ENCODE measurements around the gene MAP2K1.
"Not testable (repeated sequence)": the region's sequence is repeated elsewhere in the genome, so short reads cannot be mapped to it uniquely, and the experiment has no call there.

MAP2K1 gene

DNA sequence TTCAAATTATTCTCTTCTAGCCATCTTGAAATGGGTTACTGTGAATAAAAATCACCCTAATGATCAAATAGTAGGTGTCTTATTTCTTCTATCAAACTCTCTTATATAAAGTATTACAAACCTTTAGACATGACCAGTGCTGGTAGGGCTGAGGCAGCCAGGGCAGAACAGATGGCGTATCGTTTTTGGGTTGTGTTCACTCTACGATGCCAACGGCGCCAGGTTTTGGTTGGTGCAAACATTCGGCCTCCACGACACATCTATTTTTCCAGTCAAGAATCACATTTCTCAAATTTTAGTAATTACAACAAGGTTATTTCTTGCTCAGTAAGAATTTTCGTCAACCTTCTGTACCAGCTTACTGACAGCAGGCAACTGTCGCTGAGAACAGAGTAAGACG is 115.8 kb downstream of the MAP2K1 start:
- TF ChIP-seq EZH2 (optimal IDR thresholded peaks at IDR 0.05; ENCODE audit: low read depth, low read length) (no peak), EZH2phosphoT487 (IDR thresholded peaks at IDR 0.05; ENCODE audit: low read length) (no peak)
- TF ChIP-seq, protein P1, sequence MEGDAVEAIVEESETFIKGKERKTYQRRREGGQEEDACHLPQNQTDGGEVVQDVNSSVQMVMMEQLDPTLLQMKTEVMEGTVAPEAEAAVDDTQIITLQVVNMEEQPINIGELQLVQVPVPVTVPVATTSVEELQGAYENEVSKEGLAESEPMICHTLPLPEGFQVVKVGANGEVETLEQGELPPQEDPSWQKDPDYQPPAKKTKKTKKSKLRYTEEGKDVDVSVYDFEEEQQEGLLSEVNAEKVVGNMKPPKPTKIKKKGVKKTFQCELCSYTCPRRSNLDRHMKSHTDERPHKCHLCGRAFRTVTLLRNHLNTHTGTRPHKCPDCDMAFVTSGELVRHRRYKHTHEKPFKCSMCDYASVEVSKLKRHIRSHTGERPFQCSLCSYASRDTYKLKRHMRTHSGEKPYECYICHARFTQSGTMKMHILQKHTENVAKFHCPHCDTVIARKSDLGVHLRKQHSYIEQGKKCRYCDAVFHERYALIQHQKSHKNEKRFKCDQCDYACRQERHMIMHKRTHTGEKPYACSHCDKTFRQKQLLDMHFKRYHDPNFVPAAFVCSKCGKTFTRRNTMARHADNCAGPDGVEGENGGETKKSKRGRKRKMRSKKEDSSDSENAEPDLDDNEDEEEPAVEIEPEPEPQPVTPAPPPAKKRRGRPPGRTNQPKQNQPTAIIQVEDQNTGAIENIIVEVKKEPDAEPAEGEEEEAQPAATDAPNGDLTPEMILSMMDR (IDR thresholded peaks at IDR 0.05; ENCODE audit: low read length) = no peak
- peaks cover 70% of the 10 kb centered on the region for H3K79me2 ChIP-seq (ENCODE audit: low read length)
- H3K4me1 ChIP-seq (ENCODE audit: low read length) = peaks cover 25% of the 10 kb centered on the region
- no peak overlapping the region for H2AFZ ChIP-seq (ENCODE audit: low read length)
- no peak overlapping the region; the same call in 1 of the 2 replicates for H3K27ac ChIP-seq (ENCODE audit: low read length)
- no peaks in the 10 kb centered on the region for H3K9me3 ChIP-seq (replicated peaks; ENCODE audit: insufficient read depth, low read length)
- peaks cover 16% of the 10 kb centered on the region for H4K20me1 ChIP-seq (ENCODE audit: insufficient read depth, low read length)
- peak overlapping the region; percentile 79 for H3K4me2 ChIP-seq (ENCODE audit: low read depth, low read length)
- no peak for DNase-seq
- H3K9me2 ChIP-seq (replicated peaks; ENCODE audit: insufficient read depth, low read length) = no peaks in the 10 kb centered on the region
- H3K36me3 ChIP-seq (replicated peaks; ENCODE audit: insufficient read depth, low read length) = peaks cover 27% of the 10 kb centered on the region; the same call in 1 of the 2 replicates
- H3K4me3 ChIP-seq (ENCODE audit: low read length) = peak overlapping the region; percentile 94
- no peaks in the 10 kb centered on the region for H3K27me3 ChIP-seq (replicated peaks; ENCODE audit: insufficient read depth, low read length)
- H3K9ac ChIP-seq (ENCODE audit: low read length) = peak overlapping the region; percentile 92; the same call in 1 of the 2 replicates
- peaks cover 72% of the 10 kb centered on the region for H3F3A ChIP-seq (ENCODE audit: insufficient read depth, low read length)

DNA sequence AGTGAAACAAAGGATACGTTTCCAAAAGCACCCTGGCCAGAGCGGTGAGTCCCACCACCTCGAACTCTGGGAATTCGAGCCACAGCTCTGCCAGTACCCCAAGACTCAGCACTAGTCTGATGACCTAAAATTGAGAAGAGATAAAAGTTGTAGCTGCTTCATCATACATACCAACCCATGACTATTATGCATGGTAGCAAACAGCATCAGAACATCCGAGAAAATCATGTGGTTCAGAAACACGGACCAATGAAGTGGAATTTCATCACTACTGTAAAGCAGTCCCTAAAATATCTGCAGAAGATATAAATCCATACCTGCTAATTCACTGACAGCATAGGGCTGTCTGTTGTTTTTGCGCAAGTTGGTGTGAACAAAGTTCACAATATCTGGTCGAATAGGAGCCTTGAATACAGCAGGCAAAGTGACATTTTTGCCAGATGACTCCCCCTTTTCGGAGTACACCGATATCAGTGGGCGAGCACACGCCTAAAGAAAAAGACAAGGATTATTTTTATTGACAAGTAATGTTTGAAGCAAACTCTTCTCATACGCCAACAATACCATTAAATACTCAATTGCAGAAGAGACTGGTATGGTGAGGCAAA is 116.4 kb downstream of the MAP2K1 start:
- peak overlapping the region; percentile 79 for H3K4me2 ChIP-seq (ENCODE audit: low read depth, low read length)
- peaks cover 76% of the 10 kb centered on the region for H3K79me2 ChIP-seq (ENCODE audit: low read length)
- H3K9ac ChIP-seq (ENCODE audit: low read length) = peak overlapping the region; percentile 92
- peaks cover 23% of the 10 kb centered on the region for H3K4me1 ChIP-seq (ENCODE audit: low read length)
- peak overlapping the region; percentile 94 for H3K4me3 ChIP-seq (ENCODE audit: low read length)
- peaks cover 67% of the 10 kb centered on the region for H3F3A ChIP-seq (ENCODE audit: insufficient read depth, low read length)
- H3K36me3 ChIP-seq (replicated peaks; ENCODE audit: insufficient read depth, low read length) = peaks cover 27% of the 10 kb centered on the region; the same call in 1 of the 2 replicates
- peaks cover 16% of the 10 kb centered on the region for H4K20me1 ChIP-seq (ENCODE audit: insufficient read depth, low read length)
- peak overlapping the region; percentile 94; the same call in 1 of the 2 replicates for H3K27ac ChIP-seq (ENCODE audit: low read length)
- H2AFZ ChIP-seq (ENCODE audit: low read length); H3K27me3 ChIP-seq (replicated peaks; ENCODE audit: insufficient read depth, low read length); H3K9me2 ChIP-seq (replicated peaks; ENCODE audit: insufficient read depth, low read length); H3K9me3 ChIP-seq (replicated peaks; ENCODE audit: insufficient read depth, low read length); DNase-seq: not testable (repeated sequence)

DNA sequence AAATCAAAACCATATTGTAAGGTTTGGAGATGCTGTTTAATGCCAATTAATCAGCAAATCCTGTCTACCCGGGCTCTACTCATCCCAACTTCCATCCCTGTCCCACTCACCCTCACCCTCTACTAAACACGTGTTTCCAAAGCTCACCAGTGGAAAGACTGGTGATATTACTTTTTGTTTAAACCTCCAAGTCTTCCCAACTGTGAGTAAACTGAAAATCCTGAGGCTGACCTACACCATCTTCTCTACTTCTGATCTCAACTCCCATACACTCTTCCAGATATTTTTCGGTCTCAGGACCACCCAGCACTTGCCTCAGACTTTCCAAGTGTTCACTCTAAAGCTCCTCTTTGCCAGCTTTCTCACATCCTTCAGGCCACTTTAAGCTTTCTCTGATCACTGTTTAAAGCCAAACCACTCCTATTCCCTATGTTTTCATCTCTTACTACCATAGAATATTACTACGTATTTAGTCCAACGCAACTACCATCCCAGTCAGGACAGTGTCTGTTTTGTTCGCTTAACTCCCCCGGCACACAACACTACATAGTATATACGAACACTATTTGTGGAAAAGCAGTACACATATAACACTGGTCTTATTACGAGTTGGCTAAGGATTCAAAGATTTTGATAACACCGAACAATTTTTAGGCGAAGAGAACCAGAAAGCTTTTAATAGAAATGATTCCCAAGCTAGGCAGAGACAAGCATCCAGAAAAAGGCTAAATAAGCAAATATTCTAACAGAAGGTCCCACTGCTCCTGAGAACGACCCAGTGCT is 117.3 kb downstream of the MAP2K1 start:
- Histone ChIP-seq H3K9me3 (replicated peaks; ENCODE audit: insufficient read depth, low read length) (no peaks in the 10 kb centered on the region), H3K4me2 (ENCODE audit: low read depth, low read length) (peak overlapping the region; percentile 79), H3K4me1 (ENCODE audit: low read length) (peaks cover 18% of the 10 kb centered on the region), H3K4me3 (ENCODE audit: low read length) (peak overlapping the region; percentile 94), H3K27ac (ENCODE audit: low read length) (peak overlapping the region; percentile 94; the same call in 1 of the 2 replicates), H3F3A (ENCODE audit: insufficient read depth, low read length) (peaks cover 59% of the 10 kb centered on the region), H4K20me1 (ENCODE audit: insufficient read depth, low read length) (peaks cover 9% of the 10 kb centered on the region), H3K79me2 (ENCODE audit: low read length) (peaks cover 83% of the 10 kb centered on the region), H2AFZ (ENCODE audit: low read length) (no peak overlapping the region), H3K9ac (ENCODE audit: low read length) (peak overlapping the region; percentile 92), H3K36me3 (replicated peaks; ENCODE audit: insufficient read depth, low read length) (peaks cover 27% of the 10 kb centered on the region; the same call in 1 of the 2 replicates), H3K27me3 (replicated peaks; ENCODE audit: insufficient read depth, low read length) (no peaks in the 10 kb centered on the region), H3K9me2 (replicated peaks; ENCODE audit: insufficient read depth, low read length) (no peaks in the 10 kb centered on the region)
- TF ChIP-seq EZH2 (optimal IDR thresholded peaks at IDR 0.05; ENCODE audit: low read depth, low read length) = no peak
- DNase-seq = no peak

DNA sequence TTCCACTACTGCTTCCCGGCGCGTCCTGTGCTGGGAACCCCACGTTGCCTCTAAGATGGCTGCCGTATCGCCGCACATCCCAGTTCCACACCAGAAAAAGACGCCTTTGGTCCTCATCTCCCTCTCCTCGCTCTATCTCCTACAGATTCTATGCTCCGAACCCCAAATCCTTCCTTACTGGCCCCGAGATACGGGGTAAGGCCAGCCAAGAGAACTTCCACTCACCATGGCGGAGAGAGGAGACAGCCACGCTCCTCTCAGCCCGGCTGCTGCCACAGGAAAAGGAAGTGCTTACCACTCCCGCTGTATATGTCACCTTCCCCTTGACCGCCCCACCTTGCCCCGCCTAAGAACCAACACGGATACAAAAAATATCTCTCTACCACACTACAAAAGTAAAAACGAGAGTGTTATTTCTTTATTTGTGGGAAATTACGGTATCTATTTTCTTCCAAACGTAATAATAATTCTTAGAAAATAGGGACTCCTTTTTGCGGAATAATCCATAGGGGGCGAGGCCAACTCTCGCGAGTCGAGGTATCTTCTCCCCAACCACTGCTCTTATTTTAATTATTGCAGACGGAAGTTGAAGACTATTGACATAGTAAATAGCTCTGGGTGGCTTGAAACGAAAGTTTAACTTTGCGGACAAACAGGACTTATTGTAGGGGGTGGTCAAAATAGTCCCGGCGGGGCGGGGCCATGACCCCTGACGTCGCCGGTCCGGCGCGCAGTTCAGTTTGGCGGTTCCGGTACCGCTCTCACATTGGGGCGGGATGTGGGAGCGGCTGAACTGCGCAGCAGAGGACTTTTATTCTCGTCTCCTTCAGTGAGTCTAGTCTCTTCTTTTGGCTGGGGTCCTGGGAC is 118.1 kb downstream of the MAP2K1 start, which contains the start of the genes RPL4 and ZWILCH:
Gene RPL4 (minus strand): TSS at position 293 of the 867 bp plus-strand sequence. CDS start 65 bp downstream, at position 228.
Gene ZWILCH (plus strand): TSS at position 764 of the 867 bp plus-strand sequence. CDS start 13 bp downstream, at position 777.
- Histone ChIP-seq H3K9ac (ENCODE audit: low read length) (peak within 1 kb of the TSS; percentile 92), H3K9me2 (replicated peaks; ENCODE audit: insufficient read depth, low read length) (no peaks in the 10 kb centered on the region), H3K4me2 (ENCODE audit: low read depth, low read length) (peak within 1 kb of the TSS; percentile 79), H4K20me1 (ENCODE audit: insufficient read depth, low read length) (peaks cover 9% of the 10 kb centered on the region), H3F3A (ENCODE audit: insufficient read depth, low read length) (peaks cover 51% of the 10 kb centered on the region), H3K4me1 (ENCODE audit: low read length) (peaks cover 18% of the 10 kb centered on the region), H3K4me3 (ENCODE audit: low read length) (peak within 1 kb of the TSS; percentile 94), H3K36me3 (replicated peaks; ENCODE audit: insufficient read depth, low read length) (peaks cover 27% of the 10 kb centered on the region; the same call in 1 of the 2 replicates), H3K79me2 (ENCODE audit: low read length) (peaks cover 86% of the 10 kb centered on the region), H3K27me3 (replicated peaks; ENCODE audit: insufficient read depth, low read length) (no peaks in the 10 kb centered on the region), H3K9me3 (replicated peaks; ENCODE audit: insufficient read depth, low read length) (no peaks in the 10 kb centered on the region), H2AFZ (ENCODE audit: low read length) (peak within 1 kb of the TSS; percentile 96), H3K27ac (ENCODE audit: low read length) (peak within 1 kb of the TSS; percentile 94)
- TF ChIP-seq EZH2 (optimal IDR thresholded peaks at IDR 0.05; ENCODE audit: low read depth, low read length) (no peak), EZH2phosphoT487 (IDR thresholded peaks at IDR 0.05; ENCODE audit: low read length) (no peak)
- TF ChIP-seq, protein P1 (IDR thresholded peaks at IDR 0.05; ENCODE audit: low read length) = no peak
- DNase-seq = peak; percentile 85
